HFFc6 (cell line): ENCODE measurements around the gene KRT13. TPM values are rescaled to one million over a fixed set of nuclear protein-coding genes. Genes with fewer than 3 reads are reported as not detected.

Source experiments
- DNase-seq: peaks from one replicate; pipeline ENCODE4 v3.0.0-alpha.2; 2018
- H3K27ac Mint-ChIP-seq: 2 replicates; pipeline ENCODE4 v1.8.0; 2020; ENCODE audit warnings: mild to moderate bottlenecking, mixed read lengths
- H3K27me3 Mint-ChIP-seq: 2 replicates; pipeline ENCODE4 v1.8.0; 2021; ENCODE audit warnings: mild to moderate bottlenecking, moderate library complexity, mixed read lengths; ENCODE audit not compliant: insufficient read depth
- H3K36me3 Mint-ChIP-seq: 2 replicates; pipeline ENCODE4 v1.8.0; 2021; ENCODE audit warnings: low read depth, mixed read lengths
- H3K4me1 Mint-ChIP-seq: 2 replicates; pipeline ENCODE4 v1.8.0; 2020; ENCODE audit warnings: low read depth, mixed read lengths
- H3K4me3 Mint-ChIP-seq: 2 replicates; pipeline ENCODE4 v1.8.0; 2020; ENCODE audit warnings: mild to moderate bottlenecking, moderate library complexity, mixed read lengths
- H3K9me3 Mint-ChIP-seq: 2 replicates; pipeline ENCODE4 v1.8.0; 2020; ENCODE audit warnings: mild to moderate bottlenecking, mixed read lengths
- total RNA-seq, 6 experiments: library from RNA; stranded (reverse); fragmentation: NEBNext Ultra II Directional; extraction: Animal tissue kit (Norgen Biotek cat#: 25700); gene quantifications; 2 replicates in 1 of 6; 3 replicates in 5 of 6; pipeline ENCODE4 v1.2.3, GENCODE V29; 2021
- TF ChIP-seq, protein P1 (sequence below): fragments of 200-600 bp; sonication (generic); IDR thresholded peaks from 2 replicates; pipeline ENCODE4 v1.5.0; 2021; ENCODE audit warnings: antibody characterized with exemption, mild to moderate bottlenecking

Gene KRT13
- total RNA-seq, 6 experiments from 2014 or later: not detected

DNA sequence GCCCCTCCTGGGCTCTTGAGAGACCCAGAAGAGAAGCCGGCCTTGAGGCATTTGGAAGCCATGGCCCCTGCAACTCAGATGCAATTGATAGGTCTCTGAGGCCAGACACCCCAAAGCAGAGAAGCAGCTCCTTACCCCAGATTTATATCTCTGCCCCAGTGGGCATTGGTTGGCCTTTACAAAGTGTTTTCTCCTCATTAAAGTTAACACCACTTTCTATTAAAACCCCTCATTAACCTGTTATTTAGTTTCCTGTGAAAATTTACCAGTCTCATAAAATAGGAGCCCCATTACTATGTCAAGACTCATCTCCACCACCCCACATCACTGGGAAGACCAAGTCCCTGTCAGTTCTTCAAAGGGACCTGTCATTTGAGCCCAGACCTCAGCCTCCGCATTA is 24.4 kb downstream of the KRT13 start, which contains the start of gene KRT35:
TSS of gene KRT35 (minus strand) at position 116 of the 400 bp plus-strand sequence. CDS start at position 62, 54 bp downstream.
- Mint-ChIP-seq H3K4me1 (peaks cover 15% of the 10 kb centered on the region), H3K27ac (no peak within 1 kb of the TSS), H3K27me3 (peaks cover 5% of the 10 kb centered on the region), H3K36me3 (no peaks in the 10 kb centered on the region), H3K9me3 (no peaks in the 10 kb centered on the region), H3K4me3 (no peak within 1 kb of the TSS)
- DNase-seq: no peak
- TF ChIP-seq, protein P1, sequence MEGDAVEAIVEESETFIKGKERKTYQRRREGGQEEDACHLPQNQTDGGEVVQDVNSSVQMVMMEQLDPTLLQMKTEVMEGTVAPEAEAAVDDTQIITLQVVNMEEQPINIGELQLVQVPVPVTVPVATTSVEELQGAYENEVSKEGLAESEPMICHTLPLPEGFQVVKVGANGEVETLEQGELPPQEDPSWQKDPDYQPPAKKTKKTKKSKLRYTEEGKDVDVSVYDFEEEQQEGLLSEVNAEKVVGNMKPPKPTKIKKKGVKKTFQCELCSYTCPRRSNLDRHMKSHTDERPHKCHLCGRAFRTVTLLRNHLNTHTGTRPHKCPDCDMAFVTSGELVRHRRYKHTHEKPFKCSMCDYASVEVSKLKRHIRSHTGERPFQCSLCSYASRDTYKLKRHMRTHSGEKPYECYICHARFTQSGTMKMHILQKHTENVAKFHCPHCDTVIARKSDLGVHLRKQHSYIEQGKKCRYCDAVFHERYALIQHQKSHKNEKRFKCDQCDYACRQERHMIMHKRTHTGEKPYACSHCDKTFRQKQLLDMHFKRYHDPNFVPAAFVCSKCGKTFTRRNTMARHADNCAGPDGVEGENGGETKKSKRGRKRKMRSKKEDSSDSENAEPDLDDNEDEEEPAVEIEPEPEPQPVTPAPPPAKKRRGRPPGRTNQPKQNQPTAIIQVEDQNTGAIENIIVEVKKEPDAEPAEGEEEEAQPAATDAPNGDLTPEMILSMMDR: no peak

DNA sequence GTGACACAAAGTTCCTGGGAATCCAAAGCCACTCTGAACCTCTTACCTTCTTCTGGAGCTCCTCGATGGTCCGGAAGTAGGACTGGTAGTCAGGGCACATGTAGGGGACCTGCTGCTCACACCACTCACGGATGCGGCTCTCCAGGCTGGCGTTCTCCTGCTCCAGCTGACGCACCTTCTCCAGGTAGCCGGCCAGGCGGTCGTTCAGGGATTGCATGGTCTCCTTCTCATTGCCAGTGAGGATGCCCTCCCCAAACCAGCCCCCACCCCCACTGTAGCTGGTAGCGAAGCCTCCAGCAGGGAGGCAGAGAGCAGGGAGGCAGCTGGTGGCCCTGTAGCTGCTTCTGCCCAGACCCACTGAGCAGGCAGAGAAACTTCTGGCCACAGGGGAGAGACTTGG is 24.8 kb downstream of the KRT13 start:
- TF ChIP-seq, protein P1: no peak
- peaks cover 5% of the 10 kb centered on the region for H3K27me3 Mint-ChIP-seq
- H3K9me3 Mint-ChIP-seq: no peaks in the 10 kb centered on the region
- H3K4me3 Mint-ChIP-seq: no peak overlapping the region
- no peak overlapping the region for H3K27ac Mint-ChIP-seq
- H3K4me1 Mint-ChIP-seq: peaks cover 15% of the 10 kb centered on the region
- no peak for DNase-seq
- no peaks in the 10 kb centered on the region for H3K36me3 Mint-ChIP-seq

DNA sequence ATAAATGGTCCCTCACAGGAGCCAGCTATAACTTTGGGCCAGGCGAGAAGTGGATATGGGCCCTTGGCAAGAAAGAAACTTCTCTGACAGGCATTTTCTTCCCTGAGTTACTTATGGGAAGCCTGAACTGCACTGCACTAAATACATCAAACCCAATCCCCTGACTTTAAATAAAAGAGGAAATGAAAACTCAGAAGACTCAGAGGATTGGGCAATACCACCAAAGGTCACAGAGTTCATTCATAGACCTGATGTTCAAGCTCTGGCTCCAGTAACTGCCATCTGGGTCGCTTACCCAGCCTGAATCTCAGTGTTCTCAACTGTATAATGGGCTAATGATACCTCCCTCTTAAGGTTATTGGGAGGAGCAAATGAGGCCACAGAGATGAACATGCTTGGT is 25.3 kb downstream of the KRT13 start:
- peaks cover 8% of the 10 kb centered on the region for H3K27me3 Mint-ChIP-seq
- H3K27ac Mint-ChIP-seq: no peak overlapping the region

DNA sequence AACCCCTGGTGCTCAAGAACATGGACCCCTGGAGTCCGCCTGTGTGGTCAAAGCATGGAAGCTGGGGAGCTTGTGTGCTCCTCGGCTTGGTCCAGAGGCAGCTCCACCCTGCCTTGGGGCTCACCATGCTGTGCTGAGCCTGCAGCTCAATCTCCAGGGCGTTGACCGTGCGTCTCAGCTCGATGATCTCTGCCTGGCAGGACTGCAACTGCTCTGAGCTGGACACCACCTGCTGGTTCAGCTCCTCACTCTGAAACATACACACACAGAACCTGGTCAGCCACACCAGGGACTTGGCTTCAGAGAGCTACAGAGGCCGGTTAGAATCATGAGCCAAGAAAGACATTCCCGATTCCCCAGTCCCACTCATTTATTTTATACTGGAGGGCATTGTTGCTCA is 27.2 kb downstream of the KRT13 start:
- Mint-ChIP-seq H3K27me3 (peaks cover 17% of the 10 kb centered on the region), H3K4me3 (no peak overlapping the region), H3K9me3 (no peaks in the 10 kb centered on the region), H3K27ac (no peak overlapping the region), H3K4me1 (no peaks in the 10 kb centered on the region; the same call in 1 of the 2 replicates), H3K36me3 (0 out of 2 replicates have a peak, but pooled peaks cover 6% of the 10 kb centered on the region)
- TF ChIP-seq, protein P1: no peak
- DNase-seq: no peak

More for the DNA sequence above, 25.3 kb downstream of the KRT13 start:
- Mint-ChIP-seq H3K36me3 (no peaks in the 10 kb centered on the region), H3K4me1 (peaks cover 14% of the 10 kb centered on the region), H3K9me3 (no peaks in the 10 kb centered on the region), H3K4me3 (no peak overlapping the region)
- no peak for DNase-seq
- TF ChIP-seq, protein P1: no peak

DNA sequence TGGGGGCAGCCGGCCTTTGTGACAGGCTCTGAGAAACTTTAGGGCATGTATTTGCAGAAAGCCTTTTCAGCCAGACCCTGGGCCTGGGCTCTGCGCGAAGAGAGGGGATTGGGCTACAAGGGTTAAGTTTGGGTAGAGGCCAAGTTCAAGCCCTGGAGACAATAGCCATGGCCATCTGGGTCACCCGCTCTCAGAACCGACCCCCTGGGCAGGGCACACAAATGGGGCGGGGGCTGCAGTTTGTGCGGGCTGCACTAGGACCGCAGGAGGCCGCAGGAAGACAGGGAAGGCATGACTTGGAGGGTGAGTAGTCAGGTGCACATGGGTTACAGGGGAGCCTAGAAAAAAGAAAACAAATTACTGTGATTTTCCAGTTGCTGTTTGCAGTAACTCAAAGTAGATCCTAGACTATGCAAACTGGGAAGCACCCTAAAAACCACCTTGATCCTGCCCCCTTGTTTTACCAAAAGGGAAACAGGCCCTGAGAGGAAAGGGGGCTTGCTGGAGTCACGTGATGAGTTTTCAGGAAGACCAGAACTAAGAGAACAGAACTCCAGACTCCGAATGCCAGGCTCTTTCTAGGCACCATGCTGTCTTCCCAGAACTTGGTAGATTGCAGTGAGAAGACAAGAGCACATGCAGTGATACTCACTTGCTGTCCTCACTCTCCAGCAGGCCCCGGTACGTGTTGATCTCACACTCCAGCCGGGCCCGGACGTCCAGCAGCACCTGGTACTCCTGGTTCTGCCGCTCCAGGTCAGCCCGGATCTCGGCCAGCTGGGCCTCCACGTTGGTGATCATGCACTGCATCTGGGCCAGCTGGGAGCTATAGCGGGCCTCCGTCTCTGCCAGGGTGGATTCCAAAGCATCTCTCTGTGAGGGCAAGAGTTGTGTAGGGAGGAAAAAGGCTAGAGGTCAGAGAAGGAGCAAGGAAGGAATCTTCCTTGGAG is 28.3 kb downstream of the KRT13 start:
- H3K4me3 Mint-ChIP-seq: no peak overlapping the region
- H3K27me3 Mint-ChIP-seq: peaks cover 17% of the 10 kb centered on the region

More for the DNA sequence above, 28.3 kb downstream of the KRT13 start:
- Mint-ChIP-seq H3K9me3 (peaks cover 1% of the 10 kb centered on the region; the same call in 1 of the 2 replicates), H3K4me1 (no peaks in the 10 kb centered on the region; the same call in 1 of the 2 replicates), H3K27ac (no peak overlapping the region), H3K36me3 (peaks cover 6% of the 10 kb centered on the region; the same call in 1 of the 2 replicates)
- no peak for DNase-seq
- TF ChIP-seq, protein P1: no peak
